GM12875 (cell line): ENCODE data around the gene FUT8.
"Not testable (repeated sequence)": the region's sequence is repeated elsewhere in the genome, so short reads cannot be mapped to it uniquely, and the experiment has no call there.

ENCODE experiments used
- H3K4me3 ChIP-seq: one replicate; pipeline ENCODE4 v1.5.1; 2011; ENCODE audit warnings: low read depth, low read length, control low read depth
- TF ChIP-seq, protein P1 (sequence below): IDR thresholded peaks from 2 replicates; pipeline ENCODE4 v1.5.1; 2011; ENCODE audit warnings: low read depth, mild to moderate bottlenecking, control low read depth, inconsistent platforms, low read length, moderate library complexity, borderline replicate concordance; ENCODE audit not compliant: insufficient read depth

Gene FUT8

DNA sequence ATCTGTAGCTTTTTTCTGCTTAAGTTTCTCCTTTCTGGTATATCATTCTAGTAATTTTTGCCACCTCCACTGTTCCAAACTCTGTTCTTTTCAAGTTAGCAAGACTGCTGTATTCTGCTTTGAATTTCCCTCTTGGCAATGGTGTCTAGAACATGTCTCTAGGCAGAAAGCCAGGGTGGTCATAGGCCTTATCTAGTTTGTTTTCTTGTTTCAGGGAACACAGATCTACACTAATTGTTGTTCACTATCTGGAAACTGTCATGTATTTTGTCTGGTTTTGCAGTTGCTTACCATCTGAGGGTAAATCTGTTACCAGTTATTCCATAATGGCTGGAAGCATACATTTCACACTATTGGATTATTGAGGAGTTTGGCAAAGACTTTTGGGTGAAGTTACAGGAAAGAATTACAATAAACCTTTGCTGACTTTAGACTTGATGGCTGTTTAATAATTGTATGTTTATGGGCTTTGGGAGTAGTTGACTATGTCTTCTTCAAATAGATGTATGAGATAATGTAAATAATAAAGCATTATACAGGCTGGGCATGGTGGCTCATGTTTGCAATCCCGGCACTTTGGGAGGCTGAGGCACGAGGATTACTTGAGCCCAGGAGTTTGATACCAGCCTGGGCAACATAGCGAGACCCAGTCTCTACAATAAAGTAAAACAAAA is 41.4 kb downstream of the FUT8 start:
- H3K4me3 ChIP-seq = no peak overlapping the region
- TF ChIP-seq, protein P1, sequence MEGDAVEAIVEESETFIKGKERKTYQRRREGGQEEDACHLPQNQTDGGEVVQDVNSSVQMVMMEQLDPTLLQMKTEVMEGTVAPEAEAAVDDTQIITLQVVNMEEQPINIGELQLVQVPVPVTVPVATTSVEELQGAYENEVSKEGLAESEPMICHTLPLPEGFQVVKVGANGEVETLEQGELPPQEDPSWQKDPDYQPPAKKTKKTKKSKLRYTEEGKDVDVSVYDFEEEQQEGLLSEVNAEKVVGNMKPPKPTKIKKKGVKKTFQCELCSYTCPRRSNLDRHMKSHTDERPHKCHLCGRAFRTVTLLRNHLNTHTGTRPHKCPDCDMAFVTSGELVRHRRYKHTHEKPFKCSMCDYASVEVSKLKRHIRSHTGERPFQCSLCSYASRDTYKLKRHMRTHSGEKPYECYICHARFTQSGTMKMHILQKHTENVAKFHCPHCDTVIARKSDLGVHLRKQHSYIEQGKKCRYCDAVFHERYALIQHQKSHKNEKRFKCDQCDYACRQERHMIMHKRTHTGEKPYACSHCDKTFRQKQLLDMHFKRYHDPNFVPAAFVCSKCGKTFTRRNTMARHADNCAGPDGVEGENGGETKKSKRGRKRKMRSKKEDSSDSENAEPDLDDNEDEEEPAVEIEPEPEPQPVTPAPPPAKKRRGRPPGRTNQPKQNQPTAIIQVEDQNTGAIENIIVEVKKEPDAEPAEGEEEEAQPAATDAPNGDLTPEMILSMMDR = no peak

DNA sequence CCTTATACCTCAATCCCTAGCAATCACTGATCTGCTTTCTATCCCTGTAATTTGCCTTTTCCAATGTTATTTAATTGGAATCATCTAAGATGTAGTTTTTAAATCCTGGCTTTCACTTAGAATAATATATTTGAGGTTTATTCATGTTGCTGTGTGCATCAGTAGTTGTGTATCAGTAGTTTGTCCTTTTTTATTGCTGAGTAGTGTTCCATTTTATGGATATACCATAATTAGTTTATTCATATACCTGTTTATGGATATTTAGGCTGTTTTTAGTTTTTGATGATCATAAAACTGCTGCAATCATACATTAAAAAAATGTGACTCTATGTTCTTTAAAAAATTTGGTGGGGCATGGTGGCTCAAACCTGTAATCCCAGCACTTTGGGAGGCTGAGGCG is 43.7 kb downstream of the FUT8 start:
- TF ChIP-seq, protein P1 = no peak
- H3K4me3 ChIP-seq = no peak overlapping the region

DNA sequence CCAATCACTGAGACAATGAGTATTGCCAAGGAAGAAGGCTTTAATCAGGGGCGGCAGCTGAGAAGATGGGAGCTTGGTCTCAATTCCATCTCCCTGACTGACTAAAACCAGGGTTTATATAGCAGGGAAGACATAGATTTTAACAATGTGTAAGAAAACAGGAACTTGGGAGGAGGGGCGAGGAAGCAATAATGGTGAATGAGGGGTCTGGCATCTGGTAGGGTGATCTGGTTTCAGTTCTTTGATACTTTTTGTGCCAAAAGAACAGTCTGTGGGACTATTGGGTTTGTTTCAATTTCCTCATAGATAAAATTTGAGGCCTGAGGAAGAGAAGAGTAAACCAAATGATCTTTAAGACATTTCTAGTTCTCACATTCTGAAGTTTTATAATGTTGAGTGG is 49.2 kb downstream of the FUT8 start:
- TF ChIP-seq, protein P1 = no peak
- H3K4me3 ChIP-seq = no peak overlapping the region

DNA sequence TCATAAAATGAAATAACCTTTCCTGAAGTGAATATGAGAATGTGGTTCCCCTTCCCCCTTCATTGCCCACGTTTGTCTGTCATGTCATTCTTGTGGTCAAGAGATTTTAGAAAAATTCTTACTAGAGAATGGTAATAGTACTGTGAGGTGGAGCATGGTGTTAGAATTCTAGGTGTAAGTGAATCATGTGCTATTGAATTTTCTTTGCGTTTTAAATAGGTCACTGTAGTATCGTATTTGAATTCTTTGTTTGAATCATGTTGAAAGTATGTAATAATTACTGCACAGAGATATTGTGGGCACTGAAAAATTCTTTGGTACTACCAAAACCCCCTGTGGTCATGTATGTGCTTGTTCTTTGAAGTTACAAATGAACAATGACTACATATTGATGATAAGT is 49.9 kb downstream of the FUT8 start:
- TF ChIP-seq, protein P1 = no peak
- no peak overlapping the region for H3K4me3 ChIP-seq

DNA sequence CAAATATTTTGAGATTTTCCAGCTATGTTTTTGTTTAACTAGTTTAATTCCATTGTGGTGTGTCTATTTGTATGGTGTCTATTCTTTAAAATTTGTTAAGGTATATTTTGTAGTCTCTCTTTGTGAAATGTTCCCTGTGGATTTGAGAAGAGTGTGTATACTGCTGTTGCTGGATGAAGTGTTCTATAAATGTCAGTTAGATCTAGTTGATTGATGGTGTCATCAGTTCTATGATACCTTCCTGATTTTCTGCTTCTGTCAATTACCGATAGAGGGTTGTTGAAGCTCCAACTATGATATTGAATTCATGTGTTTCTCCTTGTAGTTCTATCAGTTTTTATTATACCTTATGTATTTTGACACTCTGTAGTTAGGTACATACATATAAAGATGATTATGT is 53.1 kb downstream of the FUT8 start:
- TF ChIP-seq, protein P1 = no peak

GRCh38 chr14:65467926-65468325 is 55.4 kb downstream of the FUT8 start:
- not testable (repeated sequence) for H3K4me3 ChIP-seq

More for the DNA sequence above, 53.1 kb downstream of the FUT8 start:
- no peak overlapping the region for H3K4me3 ChIP-seq

GRCh38 chr14:65469903-65470302 is 57.4 kb downstream of the FUT8 start:
- H3K4me3 ChIP-seq = no peak overlapping the region

More at GRCh38 chr14:65469903-65470302, 57.4 kb downstream of the FUT8 start:
- TF ChIP-seq, protein P1 = no peak
